ENCODE data around the gene DOK7.

The DOK7 gene

GRCh38 chr4:3492741-3493719 lies 29.9 kb downstream of the DOK7 start:
- DNase-seq, result no peak

- no peak for DNase-seq
Observed at GRCh38 chr4:3493720-3494461, 30.8 kb downstream of the DOK7 start.

- DNase-seq, result no peak
Observed at GRCh38 chr4:3494462-3494871, 31.4 kb downstream of the DOK7 start.

GRCh38 chr4:3495204-3495975 lies 32.3 kb downstream of the DOK7 start:
- DNase-seq, result no peak

GRCh38 chr4:3496021-3496420 lies 32.9 kb downstream of the DOK7 start:
- no peak for DNase-seq

GRCh38 chr4:3497095-3497494 lies 34.0 kb downstream of the DOK7 start:
- no peak for DNase-seq

GRCh38 chr4:3497523-3498389 lies 34.6 kb downstream of the DOK7 start:
- DNase-seq, result no peak

- no peak for DNase-seq
Observed at GRCh38 chr4:3498407-3498806, 35.3 kb downstream of the DOK7 start.

- no peak for DNase-seq
Observed at GRCh38 chr4:3498901-3499510, 35.9 kb downstream of the DOK7 start.

GRCh38 chr4:3499710-3500109 lies 36.6 kb downstream of the DOK7 start:
- no peak for DNase-seq

- DNase-seq, result no peak
Observed at GRCh38 chr4:3500111-3500510, 37.0 kb downstream of the DOK7 start.

GRCh38 chr4:3500634-3501101 lies 37.6 kb downstream of the DOK7 start:
- no peak for DNase-seq

GRCh38 chr4:3501126-3501824 lies 38.2 kb downstream of the DOK7 start:
- no peak for DNase-seq

GRCh38 chr4:3501825-3502425 lies 38.8 kb downstream of the DOK7 start:
- DNase-seq, result no peak

GRCh38 chr4:3502941-3503936 lies 40.1 kb downstream of the DOK7 start:
- DNase-seq, result no peak

- DNase-seq, result no peak
Observed at GRCh38 chr4:3505231-3505630, 42.1 kb downstream of the DOK7 start.

GRCh38 chr4:3508542-3508941 lies 45.4 kb downstream of the DOK7 start:
- DNase-seq, result no peak

GRCh38 chr4:3510481-3510880 lies 47.4 kb downstream of the DOK7 start:
- no peak for DNase-seq

GRCh38 chr4:3511187-3511586 lies 48.1 kb downstream of the DOK7 start:
- DNase-seq, result no peak

Data from activated effector memory CD4-positive, alpha-beta T cell treated with Interleukin-2 at 50 U/mL for 16 hours (primary cell).